GM19351 (cell line): ENCODE results near the gene NECAB3.

Experiments used
- ATAC-seq: cut with Tn5 transposase; IDR thresholded peaks from one replicate; pipeline ENCODE4 v1.9.1; 2021; ENCODE audit warnings: mild to moderate bottlenecking, moderate library complexity; ENCODE audit not compliant: unreplicated experiment

Gene NECAB3

GRCh38 chr20:33626190-33626589 is 48.0 kb downstream of the NECAB3 start:
- ATAC-seq = no peak

GRCh38 chr20:33624399-33624798 is 49.8 kb downstream of the NECAB3 start:
- ATAC-seq = no peak

GRCh38 chr20:33622705-33623365 is 51.4 kb downstream of the NECAB3 start:
- ATAC-seq = no peak

GRCh38 chr20:33621717-33622400 is 52.4 kb downstream of the NECAB3 start:
- no peak for ATAC-seq

GRCh38 chr20:33612001-33612400 is 62.2 kb downstream of the NECAB3 start:
- no peak for ATAC-seq

- no peak for ATAC-seq
These were observed 63.1 kb downstream of the NECAB3 start for GRCh38 chr20:33611106-33611505.

GRCh38 chr20:33609504-33609903 is 64.7 kb downstream of the NECAB3 start:
- no peak for ATAC-seq
